NOMO-1 (cell line): ENCODE data around the gene ADCY7.

Source experiments
- DNase-seq, 2 experiments: peaks; one replicate each; lab custom pipeline; 2025; ENCODE audit not compliant: unreplicated experiment in 2 of 2; lab: John Stamatoyannopoulos, UW

Gene ADCY7

GRCh38 chr16:50296807-50297206, 30.5 kb downstream of the ADCY7 start:
- no peak for DNase-seq

GRCh38 chr16:50297301-50298074, 31.1 kb downstream of the ADCY7 start:
- no peak for DNase-seq

- no peak for DNase-seq
Measured at GRCh38 chr16:50298075-50298460, 31.7 kb downstream of the ADCY7 start.

GRCh38 chr16:50298591-50299507, 32.5 kb downstream of the ADCY7 start:
- no peak for DNase-seq

- no peak for DNase-seq
Measured at GRCh38 chr16:50299508-50300105, 33.3 kb downstream of the ADCY7 start.

GRCh38 chr16:50300942-50301625, 34.7 kb downstream of the ADCY7 start:
- DNase-seq = no peak

- DNase-seq = no peak
Measured at GRCh38 chr16:50301626-50302471, 35.5 kb downstream of the ADCY7 start.

GRCh38 chr16:50302472-50303005, 36.2 kb downstream of the ADCY7 start:
- DNase-seq = no peak

- no peak for DNase-seq
Measured at GRCh38 chr16:50303041-50303604, 36.8 kb downstream of the ADCY7 start.

GRCh38 chr16:50303605-50304466, 37.5 kb downstream of the ADCY7 start:
- no peak for DNase-seq

- no peak for DNase-seq
Measured at GRCh38 chr16:50304467-50305440, 38.4 kb downstream of the ADCY7 start.

GRCh38 chr16:50305441-50306061, 39.2 kb downstream of the ADCY7 start:
- DNase-seq = no peak

GRCh38 chr16:50306287-50306686, 39.9 kb downstream of the ADCY7 start:
- no peak for DNase-seq

- DNase-seq = no peak
Measured at GRCh38 chr16:50308237-50308965, 42.0 kb downstream of the ADCY7 start.

- no peak for DNase-seq
Measured at GRCh38 chr16:50309156-50309526, 42.8 kb downstream of the ADCY7 start.
